ENCODE results near the gene FCRL4. TPM values are rescaled to one million over a fixed set of nuclear protein-coding genes. Genes with fewer than 3 reads are reported as not detected.

FCRL4 gene
- total RNA-seq, 1 donor from 2014 or later: not detected

- Histone ChIP-seq H3K27me3 (no peaks in the 10 kb centered on the region), H2AFZ (replicated peaks) (no peak overlapping the region), H3K9me3 (ENCODE audit: low read depth) (no peaks in the 10 kb centered on the region), H4K20me1 (ENCODE audit: low read depth) (no peaks in the 10 kb centered on the region), H3K36me3 (no peaks in the 10 kb centered on the region), H3K9ac (no peak overlapping the region), H3F3A (ENCODE audit: low read depth) (no peaks in the 10 kb centered on the region), H3K4me3 (no peak overlapping the region), H3K27ac (no peak overlapping the region), H3K4me1 (no peaks in the 10 kb centered on the region), H3K4me2 (no peak overlapping the region), H3K79me2 (ENCODE audit: low read depth) (no peaks in the 10 kb centered on the region)
- Mint-ChIP-seq H3K36me3 (no peaks in the 10 kb centered on the region), H3K9me3 (no peaks in the 10 kb centered on the region), H3K27me3 (ENCODE audit: insufficient read depth, low read depth) (no peaks in the 10 kb centered on the region), H3K4me3 (no peak overlapping the region), H3K27ac (no peak overlapping the region), H3K4me1 (no peaks in the 10 kb centered on the region)
- DNase-seq (ENCODE audit: low spot score): no peak
- no peak for TF ChIP-seq EZH2 (IDR thresholded peaks at IDR 0.05)
- TF ChIP-seq, protein P1, sequence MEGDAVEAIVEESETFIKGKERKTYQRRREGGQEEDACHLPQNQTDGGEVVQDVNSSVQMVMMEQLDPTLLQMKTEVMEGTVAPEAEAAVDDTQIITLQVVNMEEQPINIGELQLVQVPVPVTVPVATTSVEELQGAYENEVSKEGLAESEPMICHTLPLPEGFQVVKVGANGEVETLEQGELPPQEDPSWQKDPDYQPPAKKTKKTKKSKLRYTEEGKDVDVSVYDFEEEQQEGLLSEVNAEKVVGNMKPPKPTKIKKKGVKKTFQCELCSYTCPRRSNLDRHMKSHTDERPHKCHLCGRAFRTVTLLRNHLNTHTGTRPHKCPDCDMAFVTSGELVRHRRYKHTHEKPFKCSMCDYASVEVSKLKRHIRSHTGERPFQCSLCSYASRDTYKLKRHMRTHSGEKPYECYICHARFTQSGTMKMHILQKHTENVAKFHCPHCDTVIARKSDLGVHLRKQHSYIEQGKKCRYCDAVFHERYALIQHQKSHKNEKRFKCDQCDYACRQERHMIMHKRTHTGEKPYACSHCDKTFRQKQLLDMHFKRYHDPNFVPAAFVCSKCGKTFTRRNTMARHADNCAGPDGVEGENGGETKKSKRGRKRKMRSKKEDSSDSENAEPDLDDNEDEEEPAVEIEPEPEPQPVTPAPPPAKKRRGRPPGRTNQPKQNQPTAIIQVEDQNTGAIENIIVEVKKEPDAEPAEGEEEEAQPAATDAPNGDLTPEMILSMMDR (IDR thresholded peaks at IDR 0.05): no peak
These were observed 2.4 kb upstream of the FCRL4 start for GRCh38 chr1:157600236-157600635.

- no peaks in the 10 kb centered on the region for H3K36me3 ChIP-seq
- Mint-ChIP-seq H3K27ac (peak overlapping the region; percentile 9), H3K4me3 (no peak overlapping the region), H3K4me1 (no peaks in the 10 kb centered on the region), H3K36me3 (no peaks in the 10 kb centered on the region), H3K27me3 (ENCODE audit: insufficient read depth, low read depth) (no peaks in the 10 kb centered on the region), H3K9me3 (no peaks in the 10 kb centered on the region)
- no peak overlapping the region for H3K4me3 ChIP-seq
- H3K79me2 ChIP-seq (ENCODE audit: low read depth): no peaks in the 10 kb centered on the region
- no peaks in the 10 kb centered on the region for H4K20me1 ChIP-seq (ENCODE audit: low read depth)
- no peaks in the 10 kb centered on the region for H3K27me3 ChIP-seq
- TF ChIP-seq EZH2 (IDR thresholded peaks at IDR 0.05) (no peak), EZH2phosphoT487 (IDR thresholded peaks at IDR 0.05) (no peak)
- TF ChIP-seq, protein P1 (IDR thresholded peaks at IDR 0.05): no peak
- no peaks in the 10 kb centered on the region for H3K4me1 ChIP-seq
- H2AFZ ChIP-seq (replicated peaks): no peak overlapping the region
- H3K27ac ChIP-seq: no peak overlapping the region
- no peaks in the 10 kb centered on the region for H3F3A ChIP-seq (ENCODE audit: low read depth)
- H3K9ac ChIP-seq: no peak overlapping the region
- H3K4me2 ChIP-seq: no peak overlapping the region
- DNase-seq (ENCODE audit: low spot score): no peak
- H3K9me3 ChIP-seq (ENCODE audit: low read depth): no peaks in the 10 kb centered on the region
These were observed 1.5 kb downstream of the FCRL4 start for GRCh38 chr1:157596384-157596783.

GRCh38 chr1:157595356-157595755, 2.5 kb downstream of the FCRL4 start:
- Histone ChIP-seq H3K9ac (no peak overlapping the region), H3K36me3 (no peaks in the 10 kb centered on the region), H3F3A (ENCODE audit: low read depth) (no peaks in the 10 kb centered on the region), H3K4me1 (no peaks in the 10 kb centered on the region), H3K4me3 (no peak overlapping the region), H3K27me3 (no peaks in the 10 kb centered on the region), H3K27ac (no peak overlapping the region), H3K4me2 (no peak overlapping the region), H3K79me2 (ENCODE audit: low read depth) (no peaks in the 10 kb centered on the region), H4K20me1 (ENCODE audit: low read depth) (no peaks in the 10 kb centered on the region), H3K9me3 (ENCODE audit: low read depth) (no peaks in the 10 kb centered on the region), H2AFZ (replicated peaks) (no peak overlapping the region)
- Mint-ChIP-seq H3K36me3 (no peaks in the 10 kb centered on the region), H3K27ac (no peak overlapping the region), H3K4me1 (no peaks in the 10 kb centered on the region), H3K27me3 (ENCODE audit: insufficient read depth, low read depth) (no peaks in the 10 kb centered on the region), H3K4me3 (no peak overlapping the region), H3K9me3 (no peaks in the 10 kb centered on the region)
- TF ChIP-seq EZH2phosphoT487 (IDR thresholded peaks at IDR 0.05) (no peak), EZH2 (IDR thresholded peaks at IDR 0.05) (no peak)
- TF ChIP-seq, protein P1 (IDR thresholded peaks at IDR 0.05): no peak
- no peak for DNase-seq (ENCODE audit: low spot score)
